Liver (tissue), 9 donors: ENCODE results near the gene GRK7. TPM values are rescaled to one million over a fixed set of nuclear protein-coding genes. Genes with fewer than 3 reads are reported as not detected.

Source experiments
- DNase-seq: peaks from one replicate; pipeline ENCODE4 v3.0.0-alpha.2; 2017; ENCODE audit warnings: low spot score
- H3K27ac ChIP-seq, 2 donors: one replicate each; pipeline ENCODE4 v1.7.0; 2013; ENCODE audit warnings: inconsistent platforms in 2 of 2, low read length in 2 of 2, control low read depth in 1 of 2, low read depth in 1 of 2, mild to moderate bottlenecking in 1 of 2
- H3K27me3 ChIP-seq, 4 donors: one replicate each; pipeline versions ENCODE4 v1.6.1 to v1.7.0; 2013; ENCODE audit warnings: low read length in 3 of 4, inconsistent platforms in 1 of 4, mild to moderate bottlenecking in 1 of 4, moderate library complexity in 1 of 4; ENCODE audit not compliant: control insufficient read depth in 4 of 4, insufficient read depth in 4 of 4
- H3K36me3 ChIP-seq, 4 donors: one replicate each; pipeline versions ENCODE4 v1.6.1 to v1.7.0; 2013; ENCODE audit warnings: low read length in 3 of 4, mild to moderate bottlenecking in 3 of 4, low read depth in 1 of 4, moderate library complexity in 1 of 4; ENCODE audit not compliant: control insufficient read depth in 4 of 4, insufficient read depth in 3 of 4
- H3K4me1 ChIP-seq, 4 donors: one replicate each; pipeline versions ENCODE4 v1.6.1 to v1.7.0; 2013; ENCODE audit warnings: low read length in 3 of 4, mild to moderate bottlenecking in 3 of 4, moderate library complexity in 1 of 4; ENCODE audit not compliant: control insufficient read depth in 4 of 4, insufficient read depth in 4 of 4
- H3K4me3 ChIP-seq, 3 donors: one replicate each; pipeline versions ENCODE4 v1.6.1 to v1.7.0; 2013; ENCODE audit warnings: low read length in 3 of 3, control low read depth in 1 of 3, low read depth in 1 of 3, mild to moderate bottlenecking in 1 of 3
- H3K9ac ChIP-seq, 2 donors: one replicate each; pipeline ENCODE4 v1.7.0; 2013; ENCODE audit warnings: low read length in 2 of 2, mild to moderate bottlenecking in 2 of 2, moderate library complexity in 2 of 2, control low read depth in 1 of 2, low read depth in 1 of 2
- H3K9me3 ChIP-seq, 4 donors: one replicate each; pipeline versions ENCODE4 v1.6.1 to v1.7.0; 2013; ENCODE audit warnings: low read length in 3 of 4; ENCODE audit not compliant: control insufficient read depth in 4 of 4
- ATF3 ChIP-seq: IDR thresholded peaks from 2 replicates; pipeline ENCODE4 v1.6.1; 2016; ENCODE audit warnings: antibody characterized with exemption
- CTCF ChIP-seq: fragments of 150-350 bp; IDR thresholded peaks from 2 replicates; pipeline ENCODE4 v1.5.1; 2017; ENCODE audit warnings: improper control_type of control experiment, low read depth, low read length; ENCODE audit not compliant: missing input control
- EGR1 ChIP-seq, 2 donors: IDR thresholded peaks; 2 replicates each; pipeline ENCODE4 v1.6.1; 2016 to 2018; ENCODE audit warnings: antibody characterized with exemption in 2 of 2, low read depth in 2 of 2
- FOXA1 ChIP-seq: IDR thresholded peaks from 2 replicates; pipeline ENCODE4 v1.6.1; 2016; ENCODE audit warnings: antibody characterized with exemption
- FOXA2 ChIP-seq: IDR thresholded peaks from 2 replicates; pipeline ENCODE4 v1.6.1; 2016; ENCODE audit warnings: antibody characterized with exemption
- GABPA ChIP-seq, 2 donors: IDR thresholded peaks in 1 of 2; conservative IDR thresholded peaks in 1 of 2; 2 replicates each; pipeline ENCODE4 v1.6.1; 2016; ENCODE audit warnings: antibody characterized with exemption in 2 of 2, mild to moderate bottlenecking in 1 of 2, moderate library complexity in 1 of 2
- HNF4A ChIP-seq, 2 donors: conservative IDR thresholded peaks; 2 replicates each; pipeline ENCODE4 v1.6.1; 2016; ENCODE audit warnings: antibody characterized with exemption in 2 of 2, mild to moderate bottlenecking in 2 of 2
- HNF4G ChIP-seq: IDR thresholded peaks from 2 replicates; pipeline ENCODE4 v1.6.1; 2016; ENCODE audit warnings: antibody characterized with exemption
- JUND ChIP-seq, 2 donors: IDR thresholded peaks; 2 replicates each; pipeline ENCODE4 v1.6.1; 2016; ENCODE audit warnings: antibody characterized with exemption in 2 of 2
- MAX ChIP-seq: IDR thresholded peaks from 2 replicates; pipeline ENCODE4 v1.6.1; 2016; ENCODE audit warnings: antibody characterized with exemption
- NR2F2 ChIP-seq: IDR thresholded peaks from 2 replicates; pipeline ENCODE4 v1.6.1; 2016; ENCODE audit warnings: antibody characterized with exemption
- RAD21 ChIP-seq, 2 donors: IDR thresholded peaks; 2 replicates each; pipeline ENCODE4 v1.6.1; 2016; ENCODE audit warnings: antibody characterized with exemption in 2 of 2, mild to moderate bottlenecking in 2 of 2
- REST ChIP-seq: IDR thresholded peaks from 2 replicates; pipeline ENCODE4 v1.6.1; 2016; ENCODE audit warnings: antibody characterized with exemption, mild to moderate bottlenecking
- RXRA ChIP-seq, 2 donors: IDR thresholded peaks; 2 replicates each; pipeline ENCODE4 v1.6.1; 2017 to 2018; ENCODE audit warnings: antibody characterized with exemption in 2 of 2, mild to moderate bottlenecking in 1 of 2
- SP1 ChIP-seq: IDR thresholded peaks from 2 replicates; pipeline ENCODE4 v1.6.1; 2018; ENCODE audit warnings: antibody characterized with exemption, mild to moderate bottlenecking
- TAF1 ChIP-seq: conservative IDR thresholded peaks from 2 replicates; pipeline ENCODE4 v1.6.1; 2016; ENCODE audit warnings: antibody characterized with exemption, mild to moderate bottlenecking
- YY1 ChIP-seq: IDR thresholded peaks from 2 replicates; pipeline ENCODE4 v1.6.1; 2016; ENCODE audit warnings: antibody characterized with exemption, mild to moderate bottlenecking
- ZBTB33 ChIP-seq: IDR thresholded peaks from 2 replicates; pipeline ENCODE4 v1.6.1; 2016; ENCODE audit warnings: antibody characterized with exemption
- WGBS: extraction: QIAGEN DNeasy Blood & Tissue Kit; methylation state at CpG from one replicate; pipeline ENCODE4 v1.1.7; 2013; 5-methylcytosine and 5-hydroxymethylcytosine counted together
- polyA plus RNA-seq, 2 donors: library from polyadenylated mRNA; stranded (reverse) in 1 of 2; unstranded in 1 of 2; fragments of 200-250 nt in 1 of 2; fragments of >200 nt in 1 of 2; fragmentation: Nextera tagmentation in 1 of 2; extraction: Ambion mirVana in 1 of 2; gene quantifications; one replicate each; pipeline versions ENCODE4 v1.2.1 to v1.2.3, GENCODE V29; 2013 to 2015
- total RNA-seq, 2 donors: library from RNA; depleted of rRNA; stranded (reverse); fragments of >200 nt; gene quantifications; one replicate each; pipeline ENCODE4 v1.2.3, GENCODE V29; 2014
- donor health status: healthy.
- donor health status: healthy.
- donor health status: healthy.
- donor health status: healthy.
- donor health status: healthy.

GRK7 gene
- total and polyA plus RNA-seq, 4 donors: 0.08 TPM; not detected in 3

- Histone ChIP-seq H3K9ac (peak within 1 kb of the TSS; percentile 63 to 64), H3K9me3 (no peaks in the 10 kb centered on the region), H3K27me3 (no peaks in the 10 kb centered on the region), H3K36me3 (no peaks in the 10 kb centered on the region), H3K4me1 (peaks cover 3 to 21% (median 16%) of the 10 kb centered on the region in 4 donors), H3K4me3 (peak within 1 kb of the TSS; percentile 92 to 96 (median 94)), H3K27ac (peak within 1 kb of the TSS; percentile 87 to 92)
- under 1% methylated on average over 81 of the region's 81 CpGs for WGBS
- peak; percentile 98 for DNase-seq
- peak in 1 of 2 donors; percentile 54 for TF ChIP-seq EGR1 (IDR thresholded peaks at IDR 0.05; ENCODE audit: low read depth in 2 of 2)
- peak; percentile 72 to 79 for TF ChIP-seq RAD21 (IDR thresholded peaks at IDR 0.05)
- TF ChIP-seq REST: peak; percentile 62
- no peak for TF ChIP-seq ZBTB33
- peak; percentile 47 for TF ChIP-seq TAF1
- no peak for TF ChIP-seq MAX
- TF ChIP-seq FOXA2: no peak
- peak; percentile 59 for TF ChIP-seq SP1
- no peak for TF ChIP-seq ATF3
- no peak for TF ChIP-seq JUND (IDR thresholded peaks at IDR 0.05)
- TF ChIP-seq YY1: peak; percentile 96
- TF ChIP-seq HNF4A (conservative IDR thresholded peaks at IDR 0.05): no peak
- TF ChIP-seq RXRA (IDR thresholded peaks at IDR 0.05): no peak
- no peak for TF ChIP-seq HNF4G
- no peak for TF ChIP-seq FOXA1
- TF ChIP-seq NR2F2: no peak
- TF ChIP-seq GABPA (IDR thresholded peaks at IDR 0.05 in 1 of 2, conservative IDR thresholded peaks at IDR 0.05 in 1 of 2): no peak
- TF ChIP-seq CTCF: peak; percentile 86
Observed at GRCh38 chr3:141738022-141738890, 25.0 kb upstream of the GRK7 start, which contains the start of gene RNF7. Gene RNF7 (plus strand): TSS chr3:141738298. CDS start chr3:141738342, 44 bp downstream.
